ENCODE results near the gene ARMS2.

ARMS2 gene

DNA sequence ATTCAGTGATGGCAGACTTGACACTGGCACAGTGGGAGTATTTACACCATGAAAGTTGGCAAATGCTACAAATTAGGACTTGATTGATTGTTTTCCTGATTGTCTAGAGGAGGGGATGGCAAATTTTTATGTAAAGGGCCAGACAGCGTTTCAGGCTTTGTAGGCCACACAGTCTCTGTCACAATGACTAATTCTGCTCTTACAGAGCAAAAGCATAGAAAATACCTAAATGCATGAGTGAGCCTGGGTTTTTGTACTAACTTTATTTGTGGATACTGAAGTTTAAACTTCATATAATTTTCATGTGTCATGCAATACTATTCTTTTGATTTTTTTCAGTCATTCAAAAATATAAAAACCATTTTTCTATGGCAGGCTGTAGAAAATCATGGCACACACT is 9.0 kb upstream of the ARMS2 start:
- TF ChIP-seq SIN3A (IDR thresholded peaks at IDR 0.05; ENCODE audit: borderline replicate concordance, insufficient read depth, low read length): no peak
- TF ChIP-seq TAF1 (IDR thresholded peaks at IDR 0.05; ENCODE audit: borderline replicate concordance, insufficient read depth, low read length): no peak
- TF ChIP-seq FOXP2 (optimal IDR thresholded peaks at IDR 0.05; ENCODE audit: borderline replicate concordance, extremely low read depth, extremely low read length, insufficient read depth): no peak
- TF ChIP-seq, protein P1, sequence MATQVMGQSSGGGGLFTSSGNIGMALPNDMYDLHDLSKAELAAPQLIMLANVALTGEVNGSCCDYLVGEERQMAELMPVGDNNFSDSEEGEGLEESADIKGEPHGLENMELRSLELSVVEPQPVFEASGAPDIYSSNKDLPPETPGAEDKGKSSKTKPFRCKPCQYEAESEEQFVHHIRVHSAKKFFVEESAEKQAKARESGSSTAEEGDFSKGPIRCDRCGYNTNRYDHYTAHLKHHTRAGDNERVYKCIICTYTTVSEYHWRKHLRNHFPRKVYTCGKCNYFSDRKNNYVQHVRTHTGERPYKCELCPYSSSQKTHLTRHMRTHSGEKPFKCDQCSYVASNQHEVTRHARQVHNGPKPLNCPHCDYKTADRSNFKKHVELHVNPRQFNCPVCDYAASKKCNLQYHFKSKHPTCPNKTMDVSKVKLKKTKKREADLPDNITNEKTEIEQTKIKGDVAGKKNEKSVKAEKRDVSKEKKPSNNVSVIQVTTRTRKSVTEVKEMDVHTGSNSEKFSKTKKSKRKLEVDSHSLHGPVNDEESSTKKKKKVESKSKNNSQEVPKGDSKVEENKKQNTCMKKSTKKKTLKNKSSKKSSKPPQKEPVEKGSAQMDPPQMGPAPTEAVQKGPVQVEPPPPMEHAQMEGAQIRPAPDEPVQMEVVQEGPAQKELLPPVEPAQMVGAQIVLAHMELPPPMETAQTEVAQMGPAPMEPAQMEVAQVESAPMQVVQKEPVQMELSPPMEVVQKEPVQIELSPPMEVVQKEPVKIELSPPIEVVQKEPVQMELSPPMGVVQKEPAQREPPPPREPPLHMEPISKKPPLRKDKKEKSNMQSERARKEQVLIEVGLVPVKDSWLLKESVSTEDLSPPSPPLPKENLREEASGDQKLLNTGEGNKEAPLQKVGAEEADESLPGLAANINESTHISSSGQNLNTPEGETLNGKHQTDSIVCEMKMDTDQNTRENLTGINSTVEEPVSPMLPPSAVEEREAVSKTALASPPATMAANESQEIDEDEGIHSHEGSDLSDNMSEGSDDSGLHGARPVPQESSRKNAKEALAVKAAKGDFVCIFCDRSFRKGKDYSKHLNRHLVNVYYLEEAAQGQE (IDR thresholded peaks at IDR 0.05; ENCODE audit: insufficient read depth in 1 of 2, low read depth in 2 of 2, low read length in 2 of 2): no peak
- TF ChIP-seq POLR2AphosphoS5 (IDR thresholded peaks at IDR 0.05; ENCODE audit: low read depth, low read length): no peak

DNA sequence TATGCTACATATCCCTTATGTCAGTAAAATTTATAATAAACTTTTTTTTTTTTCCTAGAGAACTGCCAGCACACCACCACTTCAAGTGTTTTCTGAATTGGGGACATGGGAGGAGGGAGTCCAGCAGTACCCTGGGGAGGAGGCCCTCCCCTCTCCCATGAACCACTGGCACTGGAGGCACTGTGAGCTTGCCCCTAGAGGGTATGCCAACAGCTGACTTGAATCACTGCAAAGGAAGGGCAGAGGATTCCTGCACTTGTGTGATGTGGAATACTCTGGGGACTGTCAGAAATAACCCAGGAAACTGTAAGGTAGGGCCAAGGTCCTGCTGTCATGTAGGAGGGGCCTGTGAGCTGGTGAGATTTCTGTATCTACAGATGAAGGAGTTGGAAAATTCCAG is 8.5 kb upstream of the ARMS2 start:
- TF ChIP-seq FOXP2 (optimal IDR thresholded peaks at IDR 0.05; ENCODE audit: borderline replicate concordance, extremely low read depth, extremely low read length, insufficient read depth) (no peak), SIN3A (IDR thresholded peaks at IDR 0.05; ENCODE audit: borderline replicate concordance, insufficient read depth, low read length) (no peak)
- TF ChIP-seq, protein P1 (IDR thresholded peaks at IDR 0.05; ENCODE audit: insufficient read depth in 1 of 2, low read depth in 2 of 2, low read length in 2 of 2): no peak

DNA sequence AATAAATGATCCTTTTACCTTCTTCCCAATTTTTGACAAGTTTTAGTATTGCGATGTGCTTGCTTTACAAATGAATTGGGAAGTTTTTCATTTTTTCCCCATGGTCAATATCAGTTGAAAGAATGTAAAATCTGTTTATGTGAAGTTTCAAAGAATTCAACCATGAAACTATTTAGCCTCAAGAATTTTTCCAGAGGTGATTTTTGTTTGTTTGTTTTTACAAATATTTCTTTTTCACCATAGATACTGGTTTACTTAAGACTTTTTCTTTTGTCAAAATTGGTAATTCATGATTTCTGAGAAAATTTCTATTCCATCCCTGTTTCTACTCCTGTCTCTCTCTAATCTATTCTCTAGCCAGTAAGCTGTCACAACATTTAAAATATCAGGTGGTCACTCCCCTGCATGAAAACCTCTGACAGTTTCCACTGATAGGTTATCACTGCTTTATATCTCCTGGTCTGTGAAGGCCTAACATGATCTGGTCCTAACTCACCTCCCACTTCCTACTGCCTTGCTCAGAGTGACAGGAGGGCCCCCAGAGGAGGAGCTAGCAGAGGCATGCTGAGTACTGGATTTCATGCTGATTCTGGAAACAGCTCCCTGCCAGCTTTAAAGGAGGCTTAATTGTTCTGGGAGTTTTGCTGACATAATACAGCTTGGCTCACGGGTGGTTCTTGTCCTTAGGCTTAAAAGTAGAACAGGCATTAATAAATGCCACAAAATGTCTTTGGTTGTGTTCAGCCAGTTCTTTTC is 7.6 kb upstream of the ARMS2 start:
- no peak for TF ChIP-seq SIN3A (IDR thresholded peaks at IDR 0.05; ENCODE audit: borderline replicate concordance, insufficient read depth, low read length)
- TF ChIP-seq TAF1 (IDR thresholded peaks at IDR 0.05; ENCODE audit: borderline replicate concordance, insufficient read depth, low read length): no peak
- TF ChIP-seq FOXP2 (optimal IDR thresholded peaks at IDR 0.05; ENCODE audit: borderline replicate concordance, extremely low read depth, extremely low read length, insufficient read depth): no peak
- no peak for TF ChIP-seq POLR2AphosphoS5 (IDR thresholded peaks at IDR 0.05; ENCODE audit: low read depth, low read length)
- TF ChIP-seq, protein P1 (IDR thresholded peaks at IDR 0.05; ENCODE audit: insufficient read depth in 1 of 2, low read depth in 2 of 2, low read length in 2 of 2): no peak

DNA sequence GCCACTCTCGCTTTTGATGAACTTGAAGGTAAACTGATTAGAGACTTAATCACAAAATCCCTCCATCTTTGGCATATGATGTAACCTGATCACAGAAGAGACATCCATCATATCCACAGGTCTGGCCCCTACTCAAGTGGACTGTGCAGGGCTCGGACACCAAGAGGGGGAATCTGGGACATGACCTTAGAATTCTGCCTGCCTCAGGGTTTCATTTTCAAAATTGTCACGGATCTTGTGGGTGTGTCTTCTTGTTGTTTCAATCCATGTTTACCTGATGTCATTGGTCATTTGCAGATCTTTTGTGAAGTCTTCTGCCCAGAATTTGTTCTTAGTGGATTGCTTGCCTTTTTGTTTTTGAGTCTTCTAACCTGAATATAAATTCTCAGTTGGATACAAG is 5.9 kb upstream of the ARMS2 start:
- TF ChIP-seq SIN3A (IDR thresholded peaks at IDR 0.05; ENCODE audit: borderline replicate concordance, insufficient read depth, low read length) (no peak), TAF1 (IDR thresholded peaks at IDR 0.05; ENCODE audit: borderline replicate concordance, insufficient read depth, low read length) (no peak), FOXP2 (optimal IDR thresholded peaks at IDR 0.05; ENCODE audit: borderline replicate concordance, extremely low read depth, extremely low read length, insufficient read depth) (no peak), POLR2AphosphoS5 (IDR thresholded peaks at IDR 0.05; ENCODE audit: low read depth, low read length) (no peak)
- TF ChIP-seq, protein P1 (IDR thresholded peaks at IDR 0.05; ENCODE audit: insufficient read depth in 1 of 2, low read depth in 2 of 2, low read length in 2 of 2): no peak

Data from PFSK-1 (cell line).